ENCODE results near the gene PPP2R5A. TPM values are rescaled to one million over a fixed set of nuclear protein-coding genes. Genes with fewer than 3 reads are reported as not detected.

Gene PPP2R5A
- total RNA-seq, 2 experiments from 2014 or later: 44.3 to 46.2 TPM

DNA sequence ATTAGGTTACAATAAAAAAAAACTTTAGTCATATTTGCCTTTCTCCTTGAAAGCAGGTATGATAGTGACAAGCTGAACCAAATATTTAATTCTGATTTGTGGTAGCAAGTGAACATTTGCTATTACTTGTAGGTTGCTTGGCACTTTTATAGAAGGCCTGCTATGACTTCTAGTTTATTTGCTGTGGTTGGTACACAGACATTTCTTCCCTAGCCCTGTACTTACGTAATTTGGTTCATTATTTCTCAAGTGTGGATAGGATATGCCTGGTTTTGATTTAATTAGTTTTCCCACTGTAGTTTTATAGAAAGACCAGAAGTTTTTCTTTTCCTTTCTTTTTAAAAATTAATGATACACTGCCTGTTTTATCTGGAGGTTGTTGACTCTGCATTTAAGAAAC, 55.9 kb downstream of the PPP2R5A start:
- H3K27ac Mint-ChIP-seq: peak overlapping the region; percentile 55
- POLR2A ChIA-PET: no interaction called here

GRCh38 chr1:212344905-212345304, 59.7 kb downstream of the PPP2R5A start:
- intact Hi-C loops (cut with DNase I, micrococcal nuclease): no loop called here
- no peak overlapping the region for H3K27ac Mint-ChIP-seq
- no peaks in the 10 kb centered on the region for H3K9me3 ChIP-seq (ENCODE audit: control insufficient read depth in 1 of 2, insufficient read depth in 1 of 2, low read length in 2 of 2)

More for the DNA sequence above, 55.9 kb downstream of the PPP2R5A start:
- Histone ChIP-seq H3K27me3 (ENCODE audit: control insufficient read depth in 1 of 2, insufficient read depth in 2 of 2, low read length in 2 of 2) (no peaks in the 10 kb centered on the region), H3K4me1 (ENCODE audit: insufficient read depth, low read length) (no peaks in the 10 kb centered on the region), H3K4me3 (ENCODE audit: low read length) (no peak overlapping the region), H3K27ac (ENCODE audit: low read depth in 1 of 2, low read length in 2 of 2) (no peak overlapping the region), H3K36me3 (ENCODE audit: insufficient read depth, low read length) (peaks cover 57% of the 10 kb centered on the region), H3K9me3 (ENCODE audit: control insufficient read depth in 1 of 2, insufficient read depth in 1 of 2, low read length in 2 of 2) (no peaks in the 10 kb centered on the region)
- no peaks in the 10 kb centered on the region for H3K27me3 Mint-ChIP-seq
- H3K4me1 Mint-ChIP-seq (ENCODE audit: low read depth): peaks cover 37% of the 10 kb centered on the region
- no peak overlapping the region for H3K4me3 Mint-ChIP-seq
- CTCF ChIA-PET: no interaction called here
- DNase-seq (no peak), ATAC-seq (ENCODE audit: poor library complexity) (no peak)
- intact Hi-C loops (cut with DNase I, micrococcal nuclease): no loop called here
- H3K9me3 Mint-ChIP-seq: no peaks in the 10 kb centered on the region
- no peak for TF ChIP-seq CTCF (IDR thresholded peaks at IDR 0.05)
- H3K36me3 Mint-ChIP-seq (ENCODE audit: low read depth): peaks cover 87% of the 10 kb centered on the region

GRCh38 chr1:212346601-212347000, 61.4 kb downstream of the PPP2R5A start:
- Mint-ChIP-seq H3K27me3 (no peaks in the 10 kb centered on the region), H3K4me1 (ENCODE audit: low read depth) (peaks cover 17% of the 10 kb centered on the region), H3K4me3 (no peak overlapping the region), H3K27ac (no peak overlapping the region), H3K9me3 (no peaks in the 10 kb centered on the region), H3K36me3 (ENCODE audit: low read depth) (peaks cover 87% of the 10 kb centered on the region)
- no peak for DNase-seq
- ChIA-PET POLR2A (no interaction called here), CTCF (no interaction called here)
- intact Hi-C loops (cut with DNase I, micrococcal nuclease): no loop called here
- no peaks in the 10 kb centered on the region for H3K9me3 ChIP-seq (ENCODE audit: control insufficient read depth in 1 of 2, insufficient read depth in 1 of 2, low read length in 2 of 2)
- no peak overlapping the region for H3K27ac ChIP-seq (ENCODE audit: low read depth in 1 of 2, low read length in 2 of 2)
- ATAC-seq (ENCODE audit: poor library complexity): no peak
- H3K4me1 ChIP-seq (ENCODE audit: insufficient read depth, low read length): no peaks in the 10 kb centered on the region
- H3K27me3 ChIP-seq (ENCODE audit: control insufficient read depth in 1 of 2, insufficient read depth in 2 of 2, low read length in 2 of 2): no peaks in the 10 kb centered on the region
- no peak for TF ChIP-seq CTCF (IDR thresholded peaks at IDR 0.05)
- H3K36me3 ChIP-seq (ENCODE audit: insufficient read depth, low read length): peaks cover 76% of the 10 kb centered on the region
- H3K4me3 ChIP-seq (ENCODE audit: low read length): no peak overlapping the region

More at GRCh38 chr1:212344905-212345304, 59.7 kb downstream of the PPP2R5A start:
- no peaks in the 10 kb centered on the region for H3K27me3 ChIP-seq (ENCODE audit: control insufficient read depth in 1 of 2, insufficient read depth in 2 of 2, low read length in 2 of 2)
- H3K9me3 Mint-ChIP-seq: no peaks in the 10 kb centered on the region
- no peak for TF ChIP-seq CTCF (IDR thresholded peaks at IDR 0.05)
- ChIA-PET POLR2A (interaction anchor here (2.1 kb wide), 1 partner anchor 59 kb away, joined by 6 read pairs; no protein-coding TSS in a partner anchor), CTCF (interaction anchor here (0.6 kb wide), 2 partner anchors 9 to 285 kb away, joined by 4 read pairs; no protein-coding TSS in a partner anchor)
- ATAC-seq (ENCODE audit: poor library complexity) (no peak), DNase-seq (no peak)
- H3K4me3 Mint-ChIP-seq: no peak overlapping the region
- H3K27me3 Mint-ChIP-seq: no peaks in the 10 kb centered on the region
- H3K4me1 ChIP-seq (ENCODE audit: insufficient read depth, low read length): no peaks in the 10 kb centered on the region
- H3K36me3 Mint-ChIP-seq (ENCODE audit: low read depth): peaks cover 87% of the 10 kb centered on the region
- peaks cover 31% of the 10 kb centered on the region for H3K4me1 Mint-ChIP-seq (ENCODE audit: low read depth)
- H3K4me3 ChIP-seq (ENCODE audit: low read length): no peak overlapping the region
- H3K36me3 ChIP-seq (ENCODE audit: insufficient read depth, low read length): peaks cover 81% of the 10 kb centered on the region
- H3K27ac ChIP-seq (ENCODE audit: low read depth in 1 of 2, low read length in 2 of 2): no peak overlapping the region

Measured in CD4-positive, alpha-beta T cell (primary cell).